Adipose tissue (tissue), 3 donors: ENCODE data around the gene CCDC136. TPM values are rescaled to one million over a fixed set of nuclear protein-coding genes. Genes with fewer than 3 reads are reported as not detected.

ENCODE experiments used
- H3K27ac ChIP-seq: one replicate; pipeline ENCODE4 v1.5.1; 2013; ENCODE audit warnings: low read depth, low read length
- WGBS, 3 donors: extraction: QIAGEN DNeasy Blood & Tissue Kit; methylation state at CpG; one replicate each; pipeline ENCODE4 v1.1.7; 2013; 5-methylcytosine and 5-hydroxymethylcytosine counted together
- polyA plus RNA-seq, 3 donors: library from polyadenylated mRNA; stranded (reverse); fragments of 200-250 nt; gene quantifications; one replicate each; pipeline ENCODE4 v1.2.3, GENCODE V29; 2013
- donor health status: healthy with polysubstance abuse.
- donor health status: Bipolar disorder and iron deficiency.
- donor health status: healthy.

The CCDC136 gene
- polyA plus RNA-seq, 3 donors = 0.79 to 2.8 (median 1.1) TPM

DNA sequence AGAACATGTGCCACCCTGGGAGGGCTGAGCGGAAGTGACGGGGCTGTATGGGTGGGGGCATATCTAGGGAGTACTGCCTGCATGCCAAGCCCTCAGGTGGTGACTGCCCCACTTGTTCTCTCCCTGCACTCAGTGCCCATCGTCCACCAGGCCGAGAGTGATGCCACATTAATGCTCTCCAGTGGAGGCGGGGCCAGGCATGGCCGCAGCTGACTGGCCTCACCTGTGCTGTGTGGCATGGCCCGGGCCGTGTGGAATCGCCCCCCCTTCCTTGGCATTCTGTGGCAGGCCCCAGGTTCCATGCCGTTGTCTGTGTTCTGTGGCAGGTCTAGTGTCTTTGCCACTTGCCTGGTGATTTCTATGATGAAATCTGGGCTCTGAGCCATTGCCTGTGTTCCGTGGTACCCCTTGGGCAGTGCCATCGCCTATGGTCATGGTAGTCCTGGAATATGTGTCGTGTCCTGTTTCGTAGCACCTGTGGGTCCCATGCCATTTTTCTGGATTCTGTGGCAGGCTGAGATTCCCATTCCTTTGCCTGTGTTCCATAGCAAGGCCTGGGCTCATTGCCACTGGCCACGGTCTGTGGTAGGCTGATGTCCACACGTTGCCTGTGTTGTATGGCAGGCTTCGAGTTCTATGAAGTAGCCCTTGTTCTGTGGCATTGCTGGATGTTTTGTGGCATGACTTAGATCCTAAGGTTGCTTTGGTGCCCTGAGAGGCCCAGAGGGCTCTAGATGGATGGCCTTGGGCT, 47.4 kb downstream of the CCDC136 start:
- no peak overlapping the region for H3K27ac ChIP-seq
- WGBS, 3 donors = 91 to 94% (median 92%) methylated on average over 17 of the region's 17 CpGs

DNA sequence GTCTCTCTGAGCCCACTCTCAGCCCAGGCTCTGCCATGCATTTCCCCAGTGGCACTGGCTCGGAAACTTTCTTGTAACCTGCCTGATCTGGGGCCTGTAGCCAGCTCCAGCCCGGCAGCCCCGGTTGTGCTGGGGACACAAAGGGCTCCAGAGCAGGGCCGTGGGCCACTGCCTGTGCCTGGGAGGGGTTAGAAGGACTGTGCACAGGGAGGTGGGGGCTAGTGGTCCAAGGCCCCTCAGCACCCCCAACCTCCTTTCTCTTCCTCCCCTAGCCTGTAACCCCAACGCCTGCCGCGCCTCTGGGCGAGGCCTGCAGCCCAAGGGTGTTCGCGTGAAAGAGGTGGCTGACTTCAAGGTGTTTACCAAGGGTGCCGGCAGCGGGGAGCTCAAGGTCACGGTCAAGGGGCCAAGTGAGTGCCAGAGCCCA, 48.0 kb downstream of the CCDC136 start:
- 77 to 97% (median 91%) methylated on average over 12 to 13 of the region's 13 CpGs for WGBS, 3 donors
- no peak overlapping the region for H3K27ac ChIP-seq

DNA sequence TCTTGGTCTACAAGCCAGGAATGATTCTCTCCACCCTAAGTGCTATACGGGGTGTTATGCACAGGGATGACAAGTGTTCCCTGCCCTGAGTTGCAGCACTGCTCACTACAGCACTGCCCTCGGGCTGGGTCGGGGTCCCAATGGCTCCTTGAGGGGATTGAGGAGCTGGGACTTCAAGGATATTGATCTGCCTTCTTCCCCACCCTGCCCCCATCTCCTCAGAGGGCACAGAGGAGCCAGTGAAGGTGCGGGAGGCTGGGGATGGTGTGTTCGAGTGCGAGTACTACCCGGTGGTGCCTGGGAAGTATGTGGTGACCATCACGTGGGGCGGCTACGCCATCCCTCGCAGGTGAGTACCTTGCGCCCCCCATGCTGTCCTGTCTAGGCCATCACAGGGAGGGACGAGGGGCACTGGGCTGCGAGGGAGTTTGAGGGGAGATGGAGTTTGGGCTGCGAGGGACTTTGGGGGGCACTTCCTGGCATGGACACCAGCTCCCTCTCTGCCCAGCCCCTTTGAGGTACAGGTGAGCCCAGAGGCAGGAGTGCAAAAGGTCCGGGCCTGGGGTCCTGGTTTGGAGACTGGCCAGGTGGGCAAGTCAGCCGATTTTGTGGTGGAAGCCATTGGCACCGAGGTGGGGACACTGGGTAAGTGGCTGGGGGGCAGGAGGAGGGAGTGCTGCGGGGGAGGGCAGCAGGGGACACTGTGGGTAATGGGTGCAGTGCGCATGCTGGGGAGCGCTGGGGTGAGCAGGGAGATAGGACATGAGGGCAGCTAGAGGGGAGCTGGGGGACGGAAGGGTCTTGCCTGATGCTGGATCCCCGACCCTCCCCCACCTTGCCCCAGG, 48.8 kb downstream of the CCDC136 start:
- WGBS, 3 donors = 86 to 93% (median 90%) methylated on average over 21 to 23 of the region's 23 CpGs
- no peak overlapping the region for H3K27ac ChIP-seq

- no peak overlapping the region for H3K27ac ChIP-seq
- 85 to 91% (median 89%) methylated on average over 17 of the region's 17 CpGs for WGBS, 3 donors
Measured at GRCh38 chr7:128841171-128841690, 49.5 kb downstream of the CCDC136 start.

GRCh38 chr7:128841921-128842673, 50.3 kb downstream of the CCDC136 start:
- 39 to 64% (median 60%) methylated on average over 32 to 35 of the region's 35 CpGs for WGBS, 3 donors
- no peak overlapping the region for H3K27ac ChIP-seq

DNA sequence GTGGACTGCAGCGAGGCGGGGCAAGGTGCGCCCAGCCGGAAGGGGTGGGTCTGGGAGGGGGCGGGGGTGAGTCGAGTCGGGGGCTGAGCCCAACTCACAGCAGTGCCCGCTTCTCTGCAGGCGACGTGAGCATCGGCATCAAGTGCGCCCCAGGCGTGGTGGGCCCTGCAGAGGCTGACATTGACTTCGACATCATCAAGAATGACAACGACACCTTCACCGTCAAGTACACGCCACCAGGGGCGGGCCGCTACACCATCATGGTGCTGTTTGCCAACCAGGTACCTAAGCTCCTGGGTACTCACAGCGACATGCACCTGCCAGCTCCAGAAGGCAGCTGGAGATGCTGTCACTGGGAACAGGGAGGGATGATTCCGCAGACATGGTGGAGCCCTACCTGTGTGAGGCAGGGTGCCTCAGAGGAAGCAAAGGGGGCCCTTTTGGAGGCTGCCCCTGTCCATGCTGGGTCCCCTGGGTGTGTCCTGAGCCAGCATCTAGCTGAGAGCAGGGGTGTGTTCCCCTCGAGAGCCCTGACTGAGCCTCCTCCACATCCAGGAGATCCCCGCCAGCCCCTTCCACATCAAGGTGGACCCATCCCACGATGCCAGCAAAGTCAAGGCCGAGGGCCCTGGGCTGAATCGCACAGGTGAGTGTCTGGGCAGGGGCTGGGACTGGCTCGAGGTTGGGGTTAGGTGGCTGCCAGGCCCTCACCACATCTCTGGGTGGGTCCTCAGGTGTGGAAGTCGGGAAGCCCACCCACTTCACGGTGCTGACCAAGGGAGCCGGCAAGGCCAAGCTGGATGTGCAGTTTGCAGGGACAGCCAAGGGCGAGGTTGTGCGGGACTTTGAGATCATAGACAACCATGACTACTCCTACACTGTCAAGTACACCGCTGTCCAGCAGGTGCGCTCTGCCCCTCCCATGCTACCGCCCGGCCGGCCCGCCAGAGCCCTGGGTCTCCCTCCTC, 51.2 kb downstream of the CCDC136 start:
- 89 to 96% (median 90%) methylated on average over 37 to 38 of the region's 38 CpGs for WGBS, 3 donors
- H3K27ac ChIP-seq = no peak overlapping the region

- H3K27ac ChIP-seq = no peak overlapping the region
- 90 to 92% (median 91%) methylated on average over 17 of the region's 17 CpGs for WGBS, 3 donors
Measured at GRCh38 chr7:128843938-128844621, 52.3 kb downstream of the CCDC136 start.

DNA sequence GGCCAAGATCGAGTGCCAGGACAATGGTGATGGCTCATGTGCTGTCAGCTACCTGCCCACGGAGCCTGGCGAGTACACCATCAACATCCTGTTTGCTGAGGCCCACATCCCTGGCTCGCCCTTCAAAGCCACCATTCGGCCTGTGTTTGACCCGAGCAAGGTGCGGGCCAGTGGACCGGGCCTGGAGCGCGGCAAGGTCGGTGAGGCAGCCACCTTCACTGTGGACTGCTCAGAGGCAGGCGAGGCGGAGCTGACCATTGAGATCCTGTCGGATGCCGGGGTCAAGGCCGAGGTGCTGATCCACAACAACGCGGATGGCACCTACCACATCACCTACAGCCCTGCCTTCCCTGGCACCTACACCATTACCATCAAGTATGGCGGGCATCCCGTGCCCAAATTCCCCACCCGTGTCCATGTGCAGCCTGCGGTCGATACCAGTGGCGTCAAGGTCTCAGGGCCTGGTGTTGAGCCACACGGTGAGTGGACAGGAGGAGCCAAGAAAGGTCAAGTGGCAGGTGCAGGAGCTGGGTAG, 53.1 kb downstream of the CCDC136 start:
- H3K27ac ChIP-seq = no peak overlapping the region
- 92 to 96% (median 95%) methylated on average over 25 of the region's 25 CpGs for WGBS, 3 donors

- WGBS, 3 donors = 75 to 87% (median 82%) methylated on average over 5 of the region's 5 CpGs
Measured at GRCh38 chr7:128845475-128845874, 53.7 kb downstream of the CCDC136 start.

DNA sequence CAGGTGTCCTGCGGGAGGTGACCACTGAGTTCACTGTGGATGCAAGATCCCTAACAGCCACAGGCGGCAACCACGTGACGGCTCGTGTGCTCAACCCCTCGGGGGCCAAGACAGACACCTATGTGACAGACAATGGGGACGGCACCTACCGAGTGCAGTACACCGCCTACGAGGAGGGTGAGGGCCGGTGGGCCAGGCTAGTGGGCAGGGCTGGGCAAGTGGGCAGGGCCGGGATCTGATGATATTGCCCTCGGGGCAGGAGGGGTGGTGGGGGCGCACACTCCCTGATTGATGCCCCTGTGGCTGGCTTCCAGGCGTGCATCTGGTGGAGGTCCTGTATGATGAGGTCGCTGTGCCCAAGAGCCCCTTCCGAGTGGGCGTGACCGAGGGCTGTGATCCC, 54.2 kb downstream of the CCDC136 start:
- 83 to 90% (median 84%) methylated on average over 17 to 19 of the region's 19 CpGs for WGBS, 3 donors

More at GRCh38 chr7:128845475-128845874, 53.7 kb downstream of the CCDC136 start:
- no peak overlapping the region for H3K27ac ChIP-seq

GRCh38 chr7:128846781-128847444, 55.1 kb downstream of the CCDC136 start:
- H3K27ac ChIP-seq = no peak overlapping the region
- WGBS, 3 donors = 80 to 88% (median 87%) methylated on average over 14 of the region's 14 CpGs

More for the DNA sequence above, 54.2 kb downstream of the CCDC136 start:
- no peak overlapping the region for H3K27ac ChIP-seq

DNA sequence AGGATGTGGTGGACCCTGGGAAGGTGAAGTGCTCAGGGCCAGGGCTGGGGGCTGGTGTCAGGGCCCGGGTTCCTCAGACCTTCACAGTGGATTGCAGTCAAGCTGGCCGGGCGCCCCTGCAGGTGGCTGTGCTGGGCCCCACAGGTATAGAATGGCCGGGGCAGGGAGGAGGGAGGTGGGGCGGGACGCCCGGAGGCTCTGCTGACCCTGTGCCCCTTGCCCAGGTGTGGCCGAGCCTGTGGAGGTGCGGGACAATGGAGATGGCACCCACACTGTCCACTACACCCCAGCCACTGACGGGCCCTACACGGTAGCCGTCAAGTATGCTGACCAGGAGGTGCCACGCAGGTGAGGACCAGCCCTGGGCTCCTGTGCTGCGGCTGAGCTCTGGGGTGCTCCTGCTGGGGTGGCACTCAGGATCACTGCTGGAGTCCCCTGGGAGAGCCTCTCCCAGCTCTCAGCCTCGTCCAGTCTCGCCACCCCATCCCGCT, 56.0 kb downstream of the CCDC136 start:
- no peak overlapping the region for H3K27ac ChIP-seq
- 89 to 94% (median 91%) methylated on average over 14 to 17 of the region's 17 CpGs for WGBS, 3 donors

DNA sequence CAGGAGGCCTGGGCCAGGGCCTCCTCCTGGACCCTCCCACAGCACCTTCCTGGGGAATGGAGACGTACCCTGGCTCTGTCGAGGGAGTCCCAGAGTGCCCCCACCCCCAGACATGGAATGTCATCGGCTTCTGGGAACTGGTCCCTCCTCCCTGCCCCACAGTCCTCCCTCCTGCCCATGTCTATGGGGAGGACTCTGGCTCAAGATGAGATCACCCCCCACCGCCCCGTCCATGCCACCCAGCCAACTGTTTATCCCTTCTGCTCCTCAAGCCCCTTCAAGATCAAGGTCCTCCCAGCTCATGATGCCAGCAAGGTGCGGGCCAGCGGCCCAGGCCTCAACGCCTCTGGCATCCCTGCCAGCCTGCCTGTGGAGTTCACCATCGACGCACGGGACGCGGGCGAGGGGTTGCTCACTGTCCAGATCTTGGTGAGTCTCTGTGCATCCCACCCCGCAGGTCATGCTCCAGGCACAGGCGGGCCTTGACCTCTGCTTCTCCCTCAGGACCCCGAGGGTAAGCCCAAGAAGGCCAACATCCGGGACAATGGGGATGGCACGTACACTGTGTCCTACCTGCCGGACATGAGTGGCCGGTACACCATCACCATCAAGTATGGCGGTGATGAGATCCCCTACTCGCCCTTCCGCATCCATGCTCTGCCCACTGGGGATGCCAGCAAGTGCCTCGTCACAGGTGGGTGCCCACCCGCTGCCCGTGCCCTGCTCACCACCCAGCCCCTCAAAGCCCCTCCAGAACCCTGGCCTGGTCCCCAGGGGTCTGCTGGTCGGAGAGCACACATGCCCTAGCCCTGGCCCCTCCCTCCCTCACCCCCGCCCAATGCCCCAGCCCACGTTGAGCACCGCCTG, 56.8 kb downstream of the CCDC136 start:
- 92 to 95% (median 94%) methylated on average over 30 to 31 of the region's 31 CpGs for WGBS, 3 donors
- H3K27ac ChIP-seq = no peak overlapping the region

DNA sequence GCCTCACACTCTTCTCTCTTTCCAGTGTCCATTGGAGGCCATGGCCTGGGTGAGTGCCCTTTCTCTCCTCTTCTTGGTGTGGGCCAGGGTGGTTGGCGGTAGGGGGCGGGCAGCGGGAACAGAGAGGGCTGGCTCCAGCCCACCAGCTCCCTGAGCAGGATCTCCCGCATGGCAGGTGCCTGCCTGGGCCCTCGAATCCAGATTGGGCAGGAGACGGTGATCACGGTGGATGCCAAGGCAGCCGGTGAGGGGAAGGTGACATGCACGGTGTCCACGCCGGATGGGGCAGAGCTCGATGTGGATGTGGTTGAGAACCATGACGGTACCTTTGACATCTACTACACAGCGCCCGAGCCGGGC, 57.4 kb downstream of the CCDC136 start:
- H3K27ac ChIP-seq = no peak overlapping the region
- WGBS, 3 donors = 93 to 98% (median 96%) methylated on average over 15 to 16 of the region's 16 CpGs

DNA sequence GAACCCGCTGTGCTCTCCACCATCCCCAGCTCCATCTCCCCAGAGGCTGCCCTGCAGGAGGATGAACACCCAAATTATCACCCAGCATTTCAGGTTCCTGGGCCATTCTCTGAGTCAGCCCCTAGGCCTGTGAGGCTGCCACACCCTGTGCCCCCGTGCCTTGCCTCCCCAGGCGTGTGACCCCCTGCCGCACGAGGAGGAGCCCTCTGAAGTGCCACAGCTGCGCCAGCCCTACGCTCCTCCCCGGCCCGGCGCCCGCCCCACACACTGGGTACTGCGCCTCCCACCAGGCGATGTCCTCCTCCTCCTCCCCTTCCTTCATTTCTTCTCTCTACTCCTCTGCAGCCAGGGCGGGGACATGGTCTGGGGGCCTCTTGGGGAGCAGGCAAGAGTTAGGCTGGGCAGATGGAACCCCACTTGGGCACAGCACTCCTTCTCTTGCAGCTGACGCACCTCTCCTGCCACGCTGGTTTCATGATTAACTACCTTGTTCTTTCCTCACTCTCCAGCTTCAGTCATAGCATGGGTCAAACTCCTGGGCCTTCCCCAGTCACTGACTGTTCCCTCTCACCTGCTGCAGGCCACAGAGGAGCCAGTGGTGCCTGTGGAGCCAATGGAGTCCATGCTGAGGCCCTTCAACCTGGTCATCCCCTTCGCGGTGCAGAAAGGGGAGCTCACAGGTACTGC, 58.2 kb downstream of the CCDC136 start:
- 84 to 93% (median 90%) methylated on average over 18 of the region's 18 CpGs for WGBS, 3 donors
- H3K27ac ChIP-seq = no peak overlapping the region
